GM21447 (cell line): ENCODE measurements around the gene PGBD2.
"Not testable (repeated sequence)": the region's sequence is repeated elsewhere in the genome, so short reads cannot be mapped to it uniquely, and the experiment has no call there.

ENCODE experiments used
- ATAC-seq: cut with Tn5 transposase; IDR thresholded peaks from one replicate; pipeline ENCODE4 v1.9.1; 2021; ENCODE audit not compliant: unreplicated experiment

Gene PGBD2

DNA sequence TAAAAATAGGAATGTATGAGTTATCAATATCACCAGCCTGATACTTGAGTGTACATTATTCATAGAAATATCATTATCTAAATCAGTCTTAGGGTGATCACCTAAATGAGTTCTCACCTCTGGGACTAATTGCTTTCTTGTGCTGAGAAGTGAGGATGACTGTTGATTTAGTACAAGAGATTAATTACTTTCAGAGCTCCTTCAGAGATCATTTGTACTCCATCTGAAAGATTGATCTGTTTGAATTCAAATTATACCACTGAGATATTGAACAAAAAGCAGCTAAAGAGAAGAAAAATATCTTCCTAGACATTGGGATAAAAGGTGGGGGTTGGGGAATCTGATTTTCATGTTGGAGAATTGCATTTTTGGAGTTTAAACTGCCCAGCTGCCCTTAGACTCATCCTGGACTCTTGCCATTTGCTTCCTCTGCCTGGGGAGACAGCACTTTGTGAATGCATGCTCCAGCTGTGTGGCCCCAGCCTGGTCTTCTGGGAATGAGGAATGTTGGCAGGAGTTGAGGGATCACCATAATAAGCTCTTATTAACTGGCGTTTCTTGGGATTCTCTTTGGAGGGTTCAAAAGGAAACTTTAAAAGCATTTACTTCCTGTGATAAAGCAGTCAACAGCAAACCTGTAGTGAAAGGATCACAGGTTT lies 19.7 kb upstream of the PGBD2 start:
- ATAC-seq, result no peak

DNA sequence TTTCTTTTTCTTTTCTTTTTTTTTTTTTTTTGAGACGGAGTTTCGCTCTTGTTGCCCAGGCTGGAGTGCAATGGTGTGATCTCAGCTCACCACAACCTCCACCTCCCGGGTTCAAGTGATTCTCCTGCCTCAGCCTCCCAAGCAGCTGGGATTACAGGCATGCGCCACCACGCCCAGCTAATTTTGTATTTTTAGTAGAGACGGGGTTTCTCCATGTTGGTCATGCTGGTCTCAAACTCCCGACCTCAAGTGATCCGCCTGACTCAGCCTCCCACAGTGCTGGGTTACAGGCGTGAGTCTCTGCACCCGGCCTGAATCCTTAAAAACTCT lies 16.2 kb upstream of the PGBD2 start:
- not testable (repeated sequence) for ATAC-seq

DNA sequence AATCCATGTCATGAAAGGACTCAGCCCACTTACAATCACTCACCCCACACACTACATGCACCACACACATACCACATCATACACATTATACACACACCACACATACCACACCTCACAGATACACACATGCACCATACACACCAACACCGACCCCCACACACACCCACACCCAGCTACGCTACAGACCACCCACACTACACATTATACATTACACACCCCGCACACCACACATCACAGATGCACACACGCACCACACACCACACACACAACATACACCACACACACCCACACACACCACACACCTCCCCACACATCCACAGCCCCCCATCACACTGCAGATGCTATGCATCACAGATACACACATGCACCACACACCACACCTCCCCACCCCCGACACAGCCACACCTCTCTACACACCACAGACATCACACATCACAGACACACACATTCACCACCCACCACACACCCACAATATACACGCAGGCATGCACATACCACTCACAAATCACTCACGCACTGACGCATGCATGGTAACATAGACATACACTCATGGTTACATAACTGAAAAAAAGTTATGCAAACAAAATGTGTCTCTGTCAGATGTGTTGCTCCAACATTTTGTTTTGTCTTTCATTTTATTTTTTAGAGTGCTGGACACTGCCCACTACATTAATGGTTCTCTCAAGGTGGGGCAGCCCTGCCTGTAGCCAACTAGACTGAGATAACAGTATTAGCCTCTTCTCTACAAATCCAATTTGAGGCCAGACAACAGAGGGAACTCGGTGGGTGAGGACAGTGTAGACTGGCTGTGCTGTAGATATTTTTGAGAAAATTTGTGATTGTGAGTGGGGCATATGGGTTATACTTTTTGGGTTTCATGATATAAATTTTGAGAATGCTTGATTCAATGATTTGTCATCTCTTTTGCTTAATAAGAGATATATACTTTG lies 15.2 kb upstream of the PGBD2 start:
- no peak for ATAC-seq

DNA sequence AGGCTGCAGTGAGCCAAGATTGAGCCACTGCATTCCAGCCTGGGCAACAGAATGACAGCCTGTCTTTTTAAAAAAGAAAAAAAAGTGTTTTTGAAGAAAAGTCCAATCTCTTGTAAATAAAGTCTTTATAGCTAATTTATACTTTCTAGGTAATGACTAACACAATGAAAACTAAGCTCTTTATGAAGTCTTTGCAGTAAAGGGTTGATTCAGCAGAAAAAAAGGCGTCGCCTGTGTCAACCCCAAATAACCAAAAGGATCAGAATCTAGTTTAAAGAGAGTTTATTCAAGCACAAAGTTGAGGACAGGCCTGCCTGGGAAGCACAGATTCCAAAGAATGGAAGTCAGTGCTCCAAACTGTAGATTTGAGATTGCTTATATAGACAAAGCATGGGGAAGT lies 14.3 kb upstream of the PGBD2 start:
- ATAC-seq, result no peak

DNA sequence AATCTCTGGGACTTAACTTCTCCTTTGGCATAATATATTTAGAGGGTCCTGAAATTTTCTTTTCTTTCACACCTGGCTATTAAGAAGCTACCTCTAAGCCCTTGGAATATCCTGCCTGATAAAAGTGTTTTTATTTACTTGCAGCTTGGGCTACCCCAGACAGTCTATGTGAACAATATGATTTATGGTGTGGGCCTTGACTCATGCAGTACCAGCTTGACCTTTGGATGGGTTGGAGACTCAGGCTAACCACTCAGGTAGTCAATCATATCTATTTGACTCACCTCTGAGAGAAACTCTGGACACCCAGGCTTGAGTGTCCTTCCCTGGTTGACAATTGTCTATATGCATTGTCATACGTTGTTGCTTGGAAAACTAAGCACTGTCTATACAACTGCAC lies 13.4 kb upstream of the PGBD2 start:
- no peak for ATAC-seq

DNA sequence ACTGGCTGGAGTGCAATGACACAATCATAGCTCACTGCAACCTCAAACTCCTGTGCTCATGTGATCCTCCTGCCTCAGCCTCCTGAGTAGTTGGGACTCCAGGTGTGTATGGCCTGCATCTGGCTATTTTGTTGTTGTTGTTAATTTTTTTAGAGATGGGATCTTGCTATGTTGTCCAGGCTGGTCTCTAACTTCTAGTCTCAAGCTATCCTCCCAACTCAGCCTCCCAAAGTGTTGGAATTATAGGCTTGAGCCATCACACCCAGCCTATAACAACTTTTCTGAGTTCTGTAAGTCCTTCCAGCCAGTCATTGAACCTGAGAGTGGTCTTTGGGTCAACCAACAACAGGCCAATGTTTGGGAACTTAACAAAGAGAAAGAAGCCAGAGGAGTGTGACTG lies 11.2 kb upstream of the PGBD2 start:
- ATAC-seq, result no peak

DNA sequence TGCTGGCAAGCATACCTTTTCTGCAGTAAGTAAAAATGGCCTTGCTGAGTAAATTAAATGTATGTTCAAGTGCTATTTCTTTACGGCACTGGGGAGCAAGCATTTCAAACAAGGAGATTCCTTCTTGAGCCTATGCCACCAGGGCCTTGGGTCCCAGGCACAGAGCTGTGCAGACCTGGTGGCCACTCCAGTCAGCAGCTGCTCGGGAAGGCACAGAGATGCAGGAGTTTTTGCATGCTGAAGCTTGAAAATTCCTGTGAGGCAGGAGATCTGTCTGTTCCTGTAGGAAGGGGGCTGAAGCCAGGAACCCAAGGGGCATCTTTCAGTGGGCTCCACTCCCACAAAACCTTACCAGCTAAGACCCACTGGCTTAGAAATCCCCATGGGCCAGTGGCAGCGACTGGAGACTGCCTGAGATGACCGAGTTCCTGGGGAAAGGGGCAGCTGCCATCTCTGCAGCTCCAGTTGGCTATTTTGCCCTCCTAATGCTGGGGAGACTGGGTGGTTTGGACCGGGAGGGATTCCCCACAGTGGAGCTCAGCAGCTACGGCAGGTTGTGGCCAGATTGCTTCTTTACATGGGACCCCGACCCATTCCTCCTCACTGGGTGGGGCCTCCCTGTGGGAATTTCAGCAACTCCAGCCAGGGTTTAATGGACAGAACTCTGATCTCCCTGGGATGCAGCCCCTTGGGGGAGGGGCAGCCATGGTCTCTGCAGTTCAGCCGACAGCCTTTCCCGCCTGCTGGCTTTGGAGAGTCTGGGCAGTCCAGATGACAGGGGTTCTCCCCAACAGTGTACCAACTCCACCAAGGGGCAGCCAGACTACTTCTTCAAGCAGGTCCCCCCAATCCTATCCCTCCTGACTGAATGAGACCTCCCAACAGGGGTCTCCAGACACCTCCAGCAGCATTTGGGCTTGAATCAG lies 8.4 kb upstream of the PGBD2 start:
- ATAC-seq, result no peak

DNA sequence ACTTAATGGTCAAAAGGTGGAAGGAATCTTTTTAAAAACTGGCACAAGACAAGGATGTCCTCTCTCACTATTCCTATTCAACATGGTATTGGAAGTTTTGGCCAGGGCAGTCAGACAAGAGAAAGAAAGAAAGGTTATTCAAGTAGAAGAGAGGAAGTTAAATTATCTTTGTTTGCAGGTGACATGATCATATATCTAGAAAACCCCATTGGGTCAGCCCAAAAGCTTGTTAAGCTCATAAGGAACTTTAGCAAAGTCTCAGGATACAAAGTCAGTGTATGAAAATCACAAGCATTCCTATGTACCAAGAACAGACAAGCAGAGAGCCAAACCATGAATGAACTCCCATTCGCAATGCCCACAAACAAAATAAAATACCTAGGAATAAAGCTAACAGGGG lies 5.4 kb upstream of the PGBD2 start:
- no peak for ATAC-seq

DNA sequence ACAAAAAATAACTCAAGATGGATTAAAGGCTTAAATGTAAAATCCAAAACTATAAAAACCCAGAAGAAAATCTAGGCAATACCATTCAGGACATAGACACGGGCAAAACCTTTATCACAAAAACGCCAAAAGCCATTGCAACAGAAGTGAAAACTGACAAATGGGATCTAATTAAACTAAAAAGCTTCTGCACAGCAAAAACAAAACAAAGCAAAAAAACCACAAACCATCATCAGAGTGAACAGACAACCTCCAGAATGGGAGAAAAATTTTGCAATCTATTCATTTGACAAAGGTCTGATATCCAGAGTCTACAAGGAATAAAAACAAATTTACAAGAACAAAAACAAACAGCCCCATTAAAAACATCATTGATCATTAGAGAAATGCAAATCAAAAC lies 4.5 kb upstream of the PGBD2 start:
- no peak for ATAC-seq

DNA sequence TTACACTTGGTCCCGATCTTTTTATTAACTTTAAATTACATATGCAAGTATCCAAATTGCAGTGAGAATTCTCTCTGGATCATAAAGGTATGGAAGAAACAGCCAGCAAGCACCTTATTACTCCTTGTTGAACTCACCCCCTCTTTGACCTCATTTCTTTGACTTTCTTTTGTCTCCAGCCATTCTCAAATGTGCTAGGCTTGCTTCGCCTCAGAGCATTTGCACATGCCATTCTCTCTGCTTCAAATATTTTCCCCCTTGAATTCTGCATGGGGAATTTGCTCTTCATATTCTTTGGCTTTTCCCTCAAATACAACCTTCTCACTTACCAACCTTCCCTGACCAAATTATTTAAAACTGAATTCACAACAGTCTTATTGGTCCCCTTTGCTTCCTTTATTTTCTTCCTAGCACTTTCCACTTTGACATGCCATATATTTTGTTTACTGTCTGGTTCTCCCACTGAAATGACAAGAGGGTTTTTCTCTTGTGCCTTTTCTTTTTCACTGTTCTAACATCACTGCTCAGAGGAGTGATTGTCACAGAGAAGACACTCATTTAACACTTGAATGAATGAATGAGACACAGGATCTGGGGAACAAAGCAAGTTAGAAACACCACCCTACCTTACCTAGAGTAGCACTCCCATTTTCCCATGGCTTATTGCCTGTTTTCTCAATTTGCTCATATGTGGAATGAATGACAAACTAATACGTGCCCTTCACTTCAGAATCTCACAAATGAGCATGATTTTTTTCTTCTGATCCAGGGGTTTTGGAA lies 1.4 kb upstream of the PGBD2 start:
- ATAC-seq, result no peak

DNA sequence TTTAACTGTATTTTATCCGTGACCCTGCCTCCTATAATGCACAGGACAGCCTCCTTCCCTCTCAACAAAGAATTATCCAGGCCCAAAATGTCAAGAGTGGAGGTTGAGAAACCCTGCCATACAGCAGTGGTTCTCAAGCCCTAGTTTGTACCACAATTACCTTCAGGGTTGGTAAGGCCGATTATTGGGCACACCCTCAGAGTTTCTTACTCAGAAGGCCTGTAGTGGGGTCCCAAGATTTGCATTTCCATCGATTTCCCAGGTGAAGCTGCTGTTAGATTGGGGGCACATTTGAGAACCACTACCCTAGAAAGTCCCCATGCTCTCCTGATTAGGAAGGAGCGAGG lies 400 bp upstream of the PGBD2 start:
- ATAC-seq, result no peak

DNA sequence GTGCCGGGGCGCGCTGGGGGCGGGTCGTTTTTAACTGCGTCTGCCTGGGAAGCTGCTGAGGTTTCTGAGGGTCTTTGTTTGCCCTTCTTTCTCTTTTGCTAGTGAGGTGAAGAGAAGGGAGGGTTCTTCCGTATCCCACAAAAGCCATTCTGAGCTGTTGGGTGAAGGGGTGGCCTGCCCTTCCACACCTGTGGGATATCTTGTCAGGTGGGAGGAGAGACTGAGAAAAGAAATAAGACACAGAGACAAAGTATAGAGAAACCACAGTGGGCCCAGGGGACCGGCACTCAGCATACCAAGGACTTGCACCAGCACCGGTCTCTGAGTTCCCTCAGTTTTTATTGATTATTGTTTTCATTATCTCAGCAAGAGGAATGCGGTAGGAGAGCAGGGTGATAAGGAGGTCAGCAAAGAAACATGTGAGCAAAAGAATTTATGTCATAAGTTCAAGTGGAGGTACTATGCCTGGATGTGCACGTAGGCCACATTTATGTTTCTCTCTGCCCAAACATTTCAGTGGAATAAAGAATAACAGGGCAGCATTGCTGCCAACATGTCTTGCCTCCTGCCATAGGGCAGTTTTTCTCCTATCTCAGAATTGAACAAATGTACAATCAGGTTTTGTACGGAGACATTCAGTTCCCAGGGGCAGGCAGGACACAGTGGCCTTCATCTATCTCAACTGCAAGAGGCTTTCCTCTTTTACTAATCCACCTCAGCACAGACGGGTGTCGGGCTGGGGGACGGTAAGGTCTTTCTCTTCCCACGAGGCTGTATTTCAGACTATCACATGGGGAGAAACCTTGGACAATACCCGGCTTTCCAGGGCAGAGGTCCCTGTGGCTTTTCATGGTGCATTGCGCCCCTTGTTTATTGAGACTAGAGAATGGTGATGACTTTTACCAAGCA lies 972 bp downstream of the PGBD2 start:
- peak; percentile 27 for ATAC-seq

DNA sequence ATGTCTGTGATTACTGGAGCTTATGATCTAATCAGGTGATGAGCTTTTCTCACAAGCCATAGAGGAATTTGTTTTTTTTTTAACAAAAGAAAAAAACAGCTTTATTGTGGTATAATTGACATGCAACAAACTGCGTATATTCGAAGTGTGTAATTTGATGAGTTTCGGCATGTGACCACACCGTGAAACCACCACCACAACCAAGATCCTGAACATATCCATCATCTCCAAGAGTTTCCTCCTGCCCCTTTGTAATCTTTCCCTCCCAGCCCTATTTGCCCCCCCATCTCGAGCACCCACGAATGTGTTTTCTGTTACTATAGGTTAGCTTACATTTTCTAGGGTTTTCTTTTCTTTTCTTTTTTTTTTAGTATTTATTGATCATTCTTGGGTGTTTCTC lies 4.7 kb downstream of the PGBD2 start:
- ATAC-seq, result no peak

DNA sequence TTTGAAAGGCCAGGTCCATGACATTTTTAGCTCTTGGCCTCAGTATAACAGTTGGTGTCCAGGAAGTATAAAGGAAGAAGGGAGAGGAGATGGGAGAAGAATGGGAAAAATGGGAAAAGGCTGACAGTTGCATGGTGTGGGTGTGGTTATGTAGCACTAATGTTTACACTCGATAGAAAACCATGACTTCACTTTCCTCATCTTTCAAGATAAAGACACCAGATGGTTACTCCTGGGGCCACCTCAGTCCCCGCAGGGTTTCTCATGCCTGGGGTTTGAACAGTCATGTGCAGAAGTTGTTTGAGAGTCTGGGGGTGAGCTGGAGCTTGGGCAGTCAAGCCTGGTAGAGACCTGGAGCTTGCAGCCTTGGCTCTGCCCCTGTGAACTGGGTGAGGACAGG lies 7.9 kb downstream of the PGBD2 start:
- ATAC-seq, result no peak

DNA sequence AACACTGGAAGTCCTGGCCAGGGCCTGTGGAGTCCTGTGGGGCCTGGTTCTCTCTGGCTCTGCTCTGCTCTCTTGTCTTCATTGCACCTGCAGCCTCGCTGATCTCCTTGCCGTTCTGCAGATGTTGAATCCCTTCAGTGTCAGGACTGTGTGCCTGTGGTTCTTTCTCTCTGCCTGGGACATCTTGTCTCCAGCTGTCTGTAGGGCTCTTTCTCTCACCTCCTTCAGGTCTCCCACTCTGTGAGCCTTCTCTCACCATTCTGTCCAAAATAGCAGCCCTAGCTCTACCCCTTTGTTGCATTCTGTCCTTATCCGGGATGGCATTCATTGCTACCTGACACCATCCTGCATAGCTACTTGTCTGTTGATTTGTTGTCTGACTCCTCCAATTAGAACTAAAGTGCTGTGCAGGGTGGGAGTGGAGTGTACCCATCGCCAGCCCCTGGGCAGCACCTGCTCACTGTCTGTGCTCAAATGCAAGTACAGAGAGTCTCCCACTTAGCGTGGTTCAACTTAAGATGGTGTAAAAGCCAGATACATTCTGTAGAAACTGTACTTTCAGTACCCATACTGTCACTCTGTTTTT lies 8.9 kb downstream of the PGBD2 start:
- no peak for ATAC-seq

DNA sequence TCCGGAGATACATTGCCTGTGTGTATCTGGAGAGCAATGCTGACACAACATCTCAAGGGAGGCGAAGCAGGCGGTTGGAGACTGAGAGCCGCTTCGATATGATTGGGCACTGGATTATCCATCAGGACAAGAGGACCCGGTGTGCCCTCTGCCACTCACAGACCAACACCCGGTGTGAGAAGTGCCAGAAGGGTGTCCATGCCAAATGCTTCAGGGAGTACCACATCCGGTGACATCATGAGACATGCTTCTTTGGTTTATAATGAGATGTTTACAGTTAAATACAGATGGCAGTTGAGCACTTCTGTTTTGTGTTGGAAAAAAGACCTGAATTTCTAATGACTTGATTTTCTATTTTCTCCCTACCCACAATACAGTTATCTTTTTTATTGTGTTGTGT lies 12.1 kb downstream of the PGBD2 start:
- ATAC-seq, result no peak

DNA sequence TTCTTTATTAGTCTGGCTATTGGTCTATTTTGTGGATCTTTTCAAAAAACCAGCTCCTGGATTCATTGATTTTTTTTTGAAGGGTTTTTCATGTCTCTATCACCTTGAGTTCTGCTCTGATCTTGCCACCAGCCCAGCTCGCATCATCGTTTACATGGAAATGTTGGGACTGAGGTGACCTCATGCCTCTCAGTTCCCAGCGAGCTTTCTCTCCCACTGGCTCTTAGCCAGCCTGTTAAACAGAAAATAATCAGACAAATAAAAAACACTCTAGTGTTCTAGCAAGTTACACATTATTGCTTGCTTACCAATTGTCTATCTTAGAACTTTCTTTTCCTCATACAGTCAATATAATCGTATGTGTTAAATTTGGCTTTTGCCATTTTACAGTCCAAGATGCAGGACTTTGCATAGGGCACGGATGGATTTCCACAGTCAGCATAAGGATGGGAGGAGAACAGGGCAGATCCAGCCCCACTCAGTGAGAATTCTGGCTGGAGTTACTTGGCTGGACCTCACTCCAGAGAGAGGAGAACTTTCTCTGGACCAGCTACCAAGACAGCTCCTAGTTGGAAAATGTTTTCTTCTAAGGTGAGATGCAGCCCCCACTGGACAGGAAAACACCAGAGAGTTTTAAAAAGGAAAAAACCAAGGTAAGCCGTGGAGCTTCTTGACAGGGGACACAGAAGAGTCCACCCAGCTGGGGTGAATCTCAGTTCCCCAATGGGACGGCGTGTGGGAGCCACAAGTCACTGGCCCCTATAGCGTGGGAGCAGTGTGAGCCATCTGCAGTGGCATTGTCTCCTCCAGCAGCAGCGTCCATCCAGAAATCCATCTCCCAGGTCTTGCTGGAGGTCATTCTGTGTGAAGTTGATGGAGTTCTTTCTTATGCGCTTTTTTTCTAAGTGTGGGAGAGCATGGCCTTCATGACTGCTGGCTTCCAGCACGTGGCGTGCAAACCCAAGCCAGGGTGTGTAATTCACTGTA lies 17.6 kb downstream of the PGBD2 start:
- no peak for ATAC-seq
